ENCODE data around the gene DEF6.

- TF ChIP-seq CTCF (IDR thresholded peaks at IDR 0.05) (no peak), POLR2A (IDR thresholded peaks at IDR 0.05) (no peak)
These were observed 2.1 kb downstream of the DEF6 start for GRCh38 chr6:35299674-35300073.

Measured in heart left ventricle (tissue), 13 donors.